Suprapubic skin (tissue), 4 donors: ENCODE data around the gene IQGAP3. TPM values are rescaled to one million over a fixed set of nuclear protein-coding genes. Genes with fewer than 3 reads are reported as not detected.

Experiments
- DNase-seq, 2 donors: peaks; one replicate each; pipeline ENCODE4 v3.0.0-alpha.2; 2019; ENCODE audit warnings: low spot score in 2 of 2
- H3K27ac ChIP-seq: fragments of 200-600 bp; sonication (generic); one replicate; pipeline ENCODE4 v1.5.1; 2019
- H3K27me3 ChIP-seq: fragments of 200-600 bp; sonication (generic); one replicate; pipeline ENCODE4 v1.5.1; 2019
- H3K36me3 ChIP-seq: fragments of 200-600 bp; sonication (generic); one replicate; pipeline ENCODE4 v1.5.1; 2019
- H3K4me1 ChIP-seq: fragments of 200-600 bp; sonication (generic); one replicate; pipeline ENCODE4 v1.5.1; 2019
- H3K4me3 ChIP-seq: fragments of 200-600 bp; sonication (generic); one replicate; pipeline ENCODE4 v1.5.1; 2019; ENCODE audit warnings: mild to moderate bottlenecking
- H3K9me3 ChIP-seq: fragments of 200-600 bp; sonication (generic); one replicate; pipeline ENCODE4 v1.5.1; 2019
- CTCF ChIP-seq, 2 donors: fragments of 200-600 bp in 1 of 2; fragments of 450-650 bp in 1 of 2; sonication (generic) in 1 of 2; IDR thresholded peaks; one replicate each; pipeline ENCODE4 v1.5.1; 2016 to 2019; ENCODE audit warnings: antibody characterized with exemption in 2 of 2, mild to moderate bottlenecking in 1 of 2, moderate library complexity in 1 of 2
- EP300 ChIP-seq: sonication (generic); formaldehyde crosslinking; IDR thresholded peaks from one replicate; pipeline ENCODE4 v1.6.1; 2017; ENCODE audit warnings: antibody characterized with exemption
- POLR2A ChIP-seq, 2 donors: fragments of 450-650 bp; IDR thresholded peaks; one replicate each; pipeline ENCODE4 v1.6.1; 2017; ENCODE audit warnings: antibody characterized with exemption in 2 of 2, mild to moderate bottlenecking in 2 of 2, moderate library complexity in 2 of 2
- POLR2AphosphoS5 ChIP-seq, 3 donors: sonication (generic); formaldehyde crosslinking; IDR thresholded peaks; one replicate each; pipeline ENCODE4 v1.6.1; 2017; ENCODE audit warnings: antibody characterized with exemption in 3 of 3
- WGBS: methylation state at CpG from one replicate; pipeline ENCODE4 v1.1.5; 2018; 5-methylcytosine and 5-hydroxymethylcytosine counted together
- total RNA-seq, 4 donors: library from RNA; depleted of rRNA; stranded (reverse); fragments of >200 nt; gene quantifications; one replicate each; pipeline ENCODE4 v1.1.0, GENCODE V29; 2016

IQGAP3 gene
- total RNA-seq, 4 donors from 2014 or later: 2.2 to 5.7 (median 4.5) TPM

- 84% methylated on average over 9 of the region's 9 CpGs for WGBS
- no peak for DNase-seq
- no peak overlapping the region for H3K4me3 ChIP-seq
- H3K27me3 ChIP-seq: no peaks in the 10 kb centered on the region
- no peaks in the 10 kb centered on the region for H3K9me3 ChIP-seq
- peaks cover 47% of the 10 kb centered on the region for H3K4me1 ChIP-seq
- H3K27ac ChIP-seq: peak overlapping the region; percentile 84
- H3K36me3 ChIP-seq: no peaks in the 10 kb centered on the region
- TF ChIP-seq POLR2AphosphoS5 (IDR thresholded peaks at IDR 0.05) (no peak), EP300 (no peak), CTCF (IDR thresholded peaks at IDR 0.05) (no peak), POLR2A (IDR thresholded peaks at IDR 0.05) (no peak)
Observed at GRCh38 chr1:156509424-156510034, 62.8 kb downstream of the IQGAP3 start.

DNA sequence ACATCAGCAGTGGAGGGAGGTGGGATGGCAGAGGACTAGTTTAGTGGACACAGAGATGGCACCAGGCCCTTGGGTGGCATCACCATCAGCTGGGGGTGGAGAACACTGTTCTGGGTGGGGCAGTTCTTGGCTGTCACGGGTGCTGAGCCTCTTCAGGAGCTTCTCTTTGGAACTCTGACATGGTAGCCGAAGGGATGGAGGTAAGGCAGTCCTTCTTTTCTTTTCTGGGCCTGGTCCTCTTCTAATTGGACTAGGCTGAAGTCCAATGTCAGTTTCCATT lies 63.5 kb downstream of the IQGAP3 start:
- no peaks in the 10 kb centered on the region for H3K36me3 ChIP-seq
- no peak overlapping the region for H3K4me3 ChIP-seq
- H3K4me1 ChIP-seq: peaks cover 53% of the 10 kb centered on the region
- TF ChIP-seq CTCF (IDR thresholded peaks at IDR 0.05) (no peak), EP300 (no peak)
- H3K9me3 ChIP-seq: no peaks in the 10 kb centered on the region
- no peak for DNase-seq
- WGBS: 49% methylated on average over 2 of the region's 2 CpGs
- no peaks in the 10 kb centered on the region for H3K27me3 ChIP-seq
- peak overlapping the region; percentile 84 for H3K27ac ChIP-seq

DNA sequence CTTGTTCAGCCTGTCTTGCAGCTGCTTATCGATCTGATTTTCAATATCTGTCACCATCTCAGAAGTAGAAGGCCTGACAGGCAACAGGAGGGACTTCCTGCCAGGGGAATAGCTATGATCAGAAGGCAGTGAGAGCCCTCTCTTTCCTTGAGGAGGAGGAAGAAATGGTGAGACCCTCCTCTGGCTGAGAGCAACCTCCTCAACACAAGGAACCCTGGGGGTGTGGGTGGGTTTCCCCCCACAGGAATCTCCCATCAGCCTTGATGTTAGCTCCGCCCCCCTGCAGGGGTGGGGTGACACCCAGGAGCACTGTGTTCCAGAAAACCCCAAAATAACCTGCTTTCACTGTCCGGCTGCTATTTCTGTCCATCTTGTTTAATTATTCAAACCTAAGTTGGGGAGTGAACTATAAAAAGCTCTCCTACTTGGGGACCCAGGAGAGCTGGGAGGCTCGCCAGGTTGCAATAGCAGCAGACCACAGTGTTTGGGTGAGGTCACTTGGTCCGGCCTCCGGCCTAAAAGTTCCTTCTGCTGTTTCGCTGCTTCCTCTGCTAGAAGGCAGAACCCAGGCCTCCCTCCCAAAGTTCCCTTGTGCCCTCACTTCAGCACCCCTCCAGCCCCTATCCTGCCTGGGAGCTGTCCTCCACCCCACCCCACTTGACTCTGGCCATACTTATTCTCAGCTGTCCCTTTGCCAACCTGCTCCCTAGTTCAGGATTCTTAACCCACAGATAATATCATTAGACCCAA lies 64.0 kb downstream of the IQGAP3 start:
- peak overlapping the region; percentile 84 for H3K27ac ChIP-seq
- peak overlapping the region; percentile 4 for H3K4me3 ChIP-seq
- H3K9me3 ChIP-seq: no peaks in the 10 kb centered on the region
- no peaks in the 10 kb centered on the region for H3K27me3 ChIP-seq
- TF ChIP-seq EP300: no peak
- TF ChIP-seq POLR2A (IDR thresholded peaks at IDR 0.05): no peak
- TF ChIP-seq POLR2AphosphoS5 (IDR thresholded peaks at IDR 0.05): no peak
- no peak for TF ChIP-seq CTCF (IDR thresholded peaks at IDR 0.05)
- no peaks in the 10 kb centered on the region for H3K36me3 ChIP-seq
- WGBS: 59% methylated on average over 6 of the region's 7 CpGs
- DNase-seq: peak in 1 of 2 donors; percentile 79
- H3K4me1 ChIP-seq: peaks cover 58% of the 10 kb centered on the region

GRCh38 chr1:156506450-156506849 lies 65.9 kb downstream of the IQGAP3 start:
- H3K36me3 ChIP-seq: no peaks in the 10 kb centered on the region
- TF ChIP-seq CTCF (IDR thresholded peaks at IDR 0.05) (no peak), EP300 (no peak), POLR2AphosphoS5 (IDR thresholded peaks at IDR 0.05) (no peak), POLR2A (IDR thresholded peaks at IDR 0.05) (no peak)
- H3K27me3 ChIP-seq: no peaks in the 10 kb centered on the region
- H3K9me3 ChIP-seq: no peaks in the 10 kb centered on the region
- no peak overlapping the region for H3K27ac ChIP-seq
- no peak for DNase-seq
- peaks cover 78% of the 10 kb centered on the region for H3K4me1 ChIP-seq
- 92% methylated on average over 2 of the region's 2 CpGs for WGBS
- no peak overlapping the region for H3K4me3 ChIP-seq

GRCh38 chr1:156505679-156506298 lies 66.6 kb downstream of the IQGAP3 start:
- Histone ChIP-seq H3K27me3 (no peaks in the 10 kb centered on the region), H3K9me3 (no peaks in the 10 kb centered on the region), H3K27ac (peak overlapping the region; percentile 100), H3K4me3 (peak overlapping the region; percentile 32), H3K4me1 (peaks cover 77% of the 10 kb centered on the region), H3K36me3 (no peaks in the 10 kb centered on the region)
- 82% methylated on average over 21 of the region's 21 CpGs for WGBS
- no peak for TF ChIP-seq EP300
- no peak for TF ChIP-seq POLR2AphosphoS5 (IDR thresholded peaks at IDR 0.05)
- TF ChIP-seq CTCF (IDR thresholded peaks at IDR 0.05): no peak
- no peak for TF ChIP-seq POLR2A (IDR thresholded peaks at IDR 0.05)
- no peak for DNase-seq
